ENCODE data around the gene VWA5A.

GRCh38 chr11:124075492-124075840, 39.8 kb upstream of the VWA5A start:
- no peak for TF ChIP-seq CTCF (IDR thresholded peaks at IDR 0.05)
- no peak for TF ChIP-seq SIN3A (IDR thresholded peaks at IDR 0.05; ENCODE audit: borderline replicate concordance, insufficient read depth, low read depth, low read length)

Measured in Panc1 (cell line).